GM12878 (cell line): Measurements from ENCODE around the gene ERVFRD-1. TPM values are rescaled to one million over a fixed set of nuclear protein-coding genes. Genes with fewer than 3 reads are reported as not detected.

ENCODE experiments used
- ATAC-seq: fragments of 200-7000 bp; cut with Tn5 transposase; 3 replicates; pipeline ENCODE4 v1.9.1; 2020; ENCODE audit warnings: mild to moderate bottlenecking, moderate library complexity
- BruUV-seq: library from RNA; stranded (reverse); fragments of 400-500 nt; replicated peaks from 2 replicates; lab custom pipeline; 2021; lab: Mats Ljungman, UMichigan
- CTCF ChIA-PET: fragments of 300-600 bp; sonication (Branson Sonifier 250); formaldehyde crosslinking; extraction: SDS; loops from one replicate; lab custom pipeline; 2021; ENCODE audit warnings: inconsistent platforms; lab: Yijun Ruan, JAX
- POLR2A ChIA-PET: fragments of 350-600 bp; formaldehyde crosslinking; extraction: SDS; loops from one replicate; lab custom pipeline; 2021; ENCODE audit warnings: inconsistent platforms; lab: Charles Lee
- RAD21 ChIA-PET: fragments of 300-600 bp; sonication (Branson Sonifier 250); formaldehyde crosslinking; loops from one replicate; lab custom pipeline; 2023; ENCODE audit warnings: antibody characterized with exemption; ENCODE audit not compliant: unreplicated experiment; lab: Charles Lee
- SMC1A ChIA-PET: fragments of 300-600 bp; sonication (Branson Sonifier 250); formaldehyde crosslinking; loops from one replicate; lab custom pipeline; 2023; ENCODE audit not compliant: unreplicated experiment, uncharacterized antibody; lab: Charles Lee
- DNase-seq: peaks from one replicate; pipeline ENCODE4 v3.0.0-alpha.2; 2011; ENCODE audit warnings: low read depth, low spot score
- FAIRE-seq: peaks from 3 replicates; lab custom pipeline; 2011; peaks lifted over from hg19 to GRCh38; lab: Jason Lieb, UNC
- H2AFZ ChIP-seq: 2 replicates; pipeline ENCODE4 v1.6.0; 2011; ENCODE audit warnings: low read depth, low read length, control low read depth; ENCODE audit not compliant: control insufficient read depth
- H3K27ac ChIP-seq: 2 replicates; pipeline ENCODE4 v1.5.1; 2011; ENCODE audit warnings: control low read depth; ENCODE audit not compliant: control insufficient read depth, insufficient read depth
- H3K27me3 ChIP-seq, 2 experiments: replicated peaks in 1 of 2; 2 replicates each; pipeline versions ENCODE4 v1.6.0 to v1.6.1; 2011; ENCODE audit warnings: low read length in 1 of 2; ENCODE audit not compliant: control insufficient read depth in 2 of 2, insufficient read depth in 2 of 2
- H3K36me3 ChIP-seq, 2 experiments: 2 replicates each; pipeline ENCODE4 v1.5.1; 2011; ENCODE audit warnings: low read length in 1 of 2; ENCODE audit not compliant: control insufficient read depth in 2 of 2, insufficient read depth in 2 of 2
- H3K4me1 ChIP-seq: 2 replicates; pipeline ENCODE4 v1.6.1; 2011; ENCODE audit warnings: mild to moderate bottlenecking, low read length, moderate library complexity, mixed read lengths; ENCODE audit not compliant: control insufficient read depth, insufficient read depth
- H3K4me2 ChIP-seq: 2 replicates; pipeline ENCODE4 v1.6.0; 2011; ENCODE audit warnings: control low read depth; ENCODE audit not compliant: control insufficient read depth, insufficient read depth
- H3K4me3 ChIP-seq: fragments of 200-600 bp; sonication (generic); 2 replicates; pipeline ENCODE4 v1.5.1; 2016
- H3K79me2 ChIP-seq: 2 replicates; pipeline ENCODE4 v1.6.0; 2011; ENCODE audit warnings: low read length; ENCODE audit not compliant: control insufficient read depth, insufficient read depth
- H3K9ac ChIP-seq: 2 replicates; pipeline ENCODE4 v1.8.0; 2011; ENCODE audit warnings: low read length, control low read depth, mixed read lengths; ENCODE audit not compliant: control insufficient read depth, insufficient read depth
- H3K9me3 ChIP-seq: replicated peaks from 3 replicates; pipeline ENCODE4 v1.5.1; 2011; ENCODE audit warnings: mild to moderate bottlenecking, low read length; ENCODE audit not compliant: control insufficient read depth, insufficient read depth
- H4K20me1 ChIP-seq: 2 replicates; pipeline ENCODE4 v1.6.0; 2011; ENCODE audit not compliant: control insufficient read depth, insufficient read depth
- ATF2 ChIP-seq: IDR thresholded peaks from 2 replicates; pipeline ENCODE4 v1.6.1; 2012; ENCODE audit warnings: low read length, inconsistent platforms
- CHD4 ChIP-seq: fragments of 200-600 bp; sonication (generic); IDR thresholded peaks from 2 replicates; pipeline ENCODE4 v1.6.1; 2016; ENCODE audit warnings: mild to moderate bottlenecking
- IRF3 ChIP-seq: fragments of 450-650 bp; IDR thresholded peaks from 2 replicates; pipeline ENCODE4 v1.6.1; 2014; ENCODE audit warnings: mild to moderate bottlenecking
- JUND ChIP-seq: IDR thresholded peaks from 2 replicates; pipeline ENCODE4 v1.6.1; 2012; ENCODE audit warnings: low read depth, mild to moderate bottlenecking, low read length, improper control_type of control experiment, moderate library complexity
- NBN ChIP-seq: fragments of 450-650 bp; IDR thresholded peaks from 2 replicates; pipeline ENCODE4 v1.6.1; 2016
- NFXL1 ChIP-seq: fragments of 450-650 bp; IDR thresholded peaks from 2 replicates; pipeline ENCODE4 v1.6.1; 2017; ENCODE audit warnings: antibody characterized with exemption, mild to moderate bottlenecking, borderline replicate concordance
- NRF1 ChIP-seq: conservative IDR thresholded peaks from 2 replicates; pipeline ENCODE4 v1.6.1; 2011; ENCODE audit warnings: mild to moderate bottlenecking, low read depth, low read length, improper control_type of control experiment
- POLR2AphosphoS2 ChIP-seq: IDR thresholded peaks from 2 replicates; pipeline ENCODE4 v1.6.1; 2011; ENCODE audit warnings: low read depth, mild to moderate bottlenecking, low read length, improper control_type of control experiment, moderate library complexity
- RB1 ChIP-seq: fragments of 450-650 bp; formaldehyde crosslinking; IDR thresholded peaks from 2 replicates; pipeline ENCODE4 v1.6.1; 2017; ENCODE audit warnings: mild to moderate bottlenecking, borderline replicate concordance
- RBBP5 ChIP-seq: fragments of 200-600 bp; sonication (generic); conservative IDR thresholded peaks from 2 replicates; pipeline ENCODE4 v1.6.1; 2016
- RCOR1 ChIP-seq: conservative IDR thresholded peaks from 2 replicates; pipeline ENCODE4 v1.6.1; 2012; ENCODE audit warnings: low read depth, low read length, improper control_type of control experiment
- RFX5 ChIP-seq: IDR thresholded peaks from 2 replicates; pipeline ENCODE4 v1.6.1; 2011; ENCODE audit warnings: low read depth, low read length, improper control_type of control experiment
- RUNX3 ChIP-seq: IDR thresholded peaks from 2 replicates; pipeline ENCODE4 v1.6.1; 2012; ENCODE audit warnings: low read length, inconsistent platforms
- STAT3 ChIP-seq: IDR thresholded peaks from 2 replicates; pipeline ENCODE4 v1.6.1; 2011; ENCODE audit warnings: low read depth, low read length, improper control_type of control experiment
- TCF12 ChIP-seq: IDR thresholded peaks from 2 replicates; pipeline ENCODE4 v1.6.1; 2011; ENCODE audit warnings: low read depth, mild to moderate bottlenecking, low read length
- YY1 ChIP-seq: IDR thresholded peaks from 2 replicates; pipeline ENCODE4 v1.6.1; 2011; ENCODE audit warnings: low read depth, mild to moderate bottlenecking, low read length
- WGBS: methylation state at CpG from one replicate; pipeline ENCODE4 v1.1.6; 2016; ENCODE audit warnings: low lambda C conversion rate; ENCODE audit not compliant: insufficient replicate concordance, insufficient coverage; ENCODE audit errors: missing lambda C conversion rate; 5-methylcytosine and 5-hydroxymethylcytosine counted together
- in situ Hi-C: fragments of 300-500 bp; cut with MboI; formaldehyde crosslinking; loops from 9 replicates; pipeline ENCODE4 v1.14.3; 2018; ENCODE audit warnings: mixed read lengths
- intact Hi-C: fragments of 100-400 bp; cut with micrococcal nuclease; formaldehyde crosslinking; loops from one replicate; pipeline ENCODE4 v1.14.2; 2022; ENCODE audit not compliant: unreplicated experiment
- polyA plus RNA-seq, 11 experiments: library from polyadenylated mRNA; depleted of rRNA in 4 of 11; unstranded in 6 of 11; stranded (reverse) in 5 of 11; fragments of >200 nt; fragmentation: Nextera tagmentation in 4 of 11; fragmentation: Illumina TruSeq in 1 of 11; extraction: Ambion mirVana in 4 of 11; extraction: Trizol in 1 of 11; gene quantifications; 1 replicate in 1 of 11; 2 replicates in 10 of 11; pipeline versions ENCODE4 v1.2.1 to v1.2.3, GENCODE V29; 2011 to 2016; ENCODE audit warnings: inconsistent platforms in 2 of 11, missing spikeins in 2 of 11, low read depth in 1 of 11
- total RNA-seq, 4 experiments: library from RNA; depleted of rRNA in 3 of 4; stranded (reverse); fragments of >200 nt in 3 of 4; fragmentation: Illumina TruSeq in 1 of 4; extraction: Trizol in 1 of 4; gene quantifications; 2 replicates each; pipeline versions ENCODE4 v1.2.1 to v1.2.3, GENCODE V29; 2013 to 2021
- TF ChIP-seq, protein P1 (sequence below): fragments of 450-650 bp; IDR thresholded peaks from 2 replicates; pipeline ENCODE4 v1.6.1; 2016; ENCODE audit warnings: mild to moderate bottlenecking
- TF ChIP-seq, protein P2 (sequence below): fragments of 150-350 bp; IDR thresholded peaks from 2 replicates; pipeline ENCODE4 v1.6.1; 2016; ENCODE audit warnings: low read depth, low read length

The ERVFRD-1 gene
- total and polyA plus RNA-seq, 10 of the 15 experiments (the other 5 are each of a cell fraction or from before 2014, with no cell fraction given), result 0.03 to 0.11 (median 0.07) TPM; not detected in 7

- TF ChIP-seq ATF2 (no peak), JUND (no peak), TCF12 (no peak), RUNX3 (no peak)
These were observed 16.6 kb downstream of the ERVFRD-1 start (continued) for GRCh38 chr6:11094941-11095340.

- intact Hi-C loops, result loop anchor here (5.0 to 10.0 kb wide), 2 partner anchors 38 to 560 kb away; no protein-coding TSS in a partner anchor
- RAD21 ChIA-PET, result interaction anchor here (2.3 to 3.7 kb wide), 2 partner anchors 13 to 401 kb away, joined by 15 to 16 read pairs; no protein-coding TSS in a partner anchor
- no peak for TF ChIP-seq RCOR1
- peak; percentile 16; the same call in 1 of the 2 replicates for TF ChIP-seq NBN
- TF ChIP-seq, protein P1, sequence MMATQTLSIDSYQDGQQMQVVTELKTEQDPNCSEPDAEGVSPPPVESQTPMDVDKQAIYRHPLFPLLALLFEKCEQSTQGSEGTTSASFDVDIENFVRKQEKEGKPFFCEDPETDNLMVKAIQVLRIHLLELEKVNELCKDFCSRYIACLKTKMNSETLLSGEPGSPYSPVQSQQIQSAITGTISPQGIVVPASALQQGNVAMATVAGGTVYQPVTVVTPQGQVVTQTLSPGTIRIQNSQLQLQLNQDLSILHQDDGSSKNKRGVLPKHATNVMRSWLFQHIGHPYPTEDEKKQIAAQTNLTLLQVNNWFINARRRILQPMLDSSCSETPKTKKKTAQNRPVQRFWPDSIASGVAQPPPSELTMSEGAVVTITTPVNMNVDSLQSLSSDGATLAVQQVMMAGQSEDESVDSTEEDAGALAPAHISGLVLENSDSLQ, result peak; percentile 76
- TF ChIP-seq NRF1, result no peak
- no peak for TF ChIP-seq NFXL1
- no peak for TF ChIP-seq POLR2AphosphoS2
- no peak for TF ChIP-seq RBBP5
- peak; percentile 72 for TF ChIP-seq YY1
- no peak for TF ChIP-seq RB1
- no peak for TF ChIP-seq STAT3
- TF ChIP-seq RFX5, result no peak
- TF ChIP-seq, protein P2, sequence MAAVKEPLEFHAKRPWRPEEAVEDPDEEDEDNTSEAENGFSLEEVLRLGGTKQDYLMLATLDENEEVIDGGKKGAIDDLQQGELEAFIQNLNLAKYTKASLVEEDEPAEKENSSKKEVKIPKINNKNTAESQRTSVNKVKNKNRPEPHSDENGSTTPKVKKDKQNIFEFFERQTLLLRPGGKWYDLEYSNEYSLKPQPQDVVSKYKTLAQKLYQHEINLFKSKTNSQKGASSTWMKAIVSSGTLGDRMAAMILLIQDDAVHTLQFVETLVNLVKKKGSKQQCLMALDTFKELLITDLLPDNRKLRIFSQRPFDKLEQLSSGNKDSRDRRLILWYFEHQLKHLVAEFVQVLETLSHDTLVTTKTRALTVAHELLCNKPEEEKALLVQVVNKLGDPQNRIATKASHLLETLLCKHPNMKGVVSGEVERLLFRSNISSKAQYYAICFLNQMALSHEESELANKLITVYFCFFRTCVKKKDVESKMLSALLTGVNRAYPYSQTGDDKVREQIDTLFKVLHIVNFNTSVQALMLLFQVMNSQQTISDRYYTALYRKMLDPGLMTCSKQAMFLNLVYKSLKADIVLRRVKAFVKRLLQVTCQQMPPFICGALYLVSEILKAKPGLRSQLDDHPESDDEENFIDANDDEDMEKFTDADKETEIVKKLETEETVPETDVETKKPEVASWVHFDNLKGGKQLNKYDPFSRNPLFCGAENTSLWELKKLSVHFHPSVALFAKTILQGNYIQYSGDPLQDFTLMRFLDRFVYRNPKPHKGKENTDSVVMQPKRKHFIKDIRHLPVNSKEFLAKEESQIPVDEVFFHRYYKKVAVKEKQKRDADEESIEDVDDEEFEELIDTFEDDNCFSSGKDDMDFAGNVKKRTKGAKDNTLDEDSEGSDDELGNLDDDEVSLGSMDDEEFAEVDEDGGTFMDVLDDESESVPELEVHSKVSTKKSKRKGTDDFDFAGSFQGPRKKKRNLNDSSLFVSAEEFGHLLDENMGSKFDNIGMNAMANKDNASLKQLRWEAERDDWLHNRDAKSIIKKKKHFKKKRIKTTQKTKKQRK, result no peak
- TF ChIP-seq CHD4, result no peak
- TF ChIP-seq IRF3, result no peak
These were observed 17.1 kb downstream of the ERVFRD-1 start for GRCh38 chr6:11094411-11094851.

More at GRCh38 chr6:11094411-11094851, 17.1 kb downstream of the ERVFRD-1 start:
- POLR2A ChIA-PET, result interaction anchor here (1.1 to 2.1 kb wide), 2 partner anchors 35 to 400 kb away, joined by 3 to 11 read pairs; partner anchors contain the start of genes C6orf52 and PAK1IP1
- FAIRE-seq (peak; percentile 49), DNase-seq (no peak), ATAC-seq (peak; percentile 56)
- BruUV-seq, result no TSS peak
- Histone ChIP-seq H3K36me3 (no peaks in the 10 kb centered on the region; a peak in 1 of 4 replicates), H3K4me2 (peak overlapping the region; percentile 79), H3K9ac (peak overlapping the region; percentile 92), H3K27ac (peak overlapping the region; percentile 96), H3K4me3 (peak overlapping the region; percentile 81), H3K79me2 (peaks cover 42% of the 10 kb centered on the region), H4K20me1 (no peaks in the 10 kb centered on the region), H3K4me1 (no peaks in the 10 kb centered on the region; the same call in 1 of the 2 replicates), H3K27me3 (no peaks in the 10 kb centered on the region), H3K9me3 (no peaks in the 10 kb centered on the region; the same call in 1 of the 3 replicates), H2AFZ (peak overlapping the region; percentile 92)
- WGBS, result 1% methylated on average over 15 of the region's 15 CpGs
- CTCF ChIA-PET, result interaction anchor here (0.5 to 1.0 kb wide), 2 partner anchors 22 to 484 kb away, joined by 3 read pairs; no protein-coding TSS in a partner anchor
- in situ Hi-C loops, result no loop called here
- SMC1A ChIA-PET, result interaction anchor here (0.5 to 3.7 kb wide), 5 partner anchors 12 to 456 kb away, joined by 3 to 20 read pairs (median 9); no protein-coding TSS in a partner anchor
